ENCODE data around the gene GCG. TPM values are rescaled to one million over a fixed set of nuclear protein-coding genes. Genes with fewer than 3 reads are reported as not detected.

The GCG gene
- total RNA-seq, 1 experiment from 2014 or later = not detected

DNA sequence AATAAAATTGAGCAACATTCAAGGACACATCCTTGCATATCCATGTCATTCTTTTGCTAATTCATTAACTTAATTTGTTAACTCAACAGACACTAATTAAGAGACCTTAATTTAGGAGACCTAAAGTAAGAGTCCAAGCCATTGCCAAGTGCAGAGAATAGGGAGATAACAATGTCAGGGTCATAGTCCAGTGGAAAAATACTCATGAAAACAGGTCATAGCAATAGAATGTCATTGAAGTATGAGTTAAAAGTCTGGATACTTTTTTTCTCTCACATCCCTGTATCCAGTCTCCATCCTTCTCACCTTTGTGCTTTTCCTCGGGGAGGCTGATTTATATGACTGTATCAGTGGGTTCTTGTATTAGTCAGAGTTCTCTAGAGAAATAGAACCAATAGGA lies 51.5 kb downstream of the GCG start:
- Mint-ChIP-seq H3K27me3 (ENCODE audit: insufficient read depth, unreplicated experiment) (no peaks in the 10 kb centered on the region), H3K4me1 (ENCODE audit: insufficient read depth, unreplicated experiment) (peaks cover 6% of the 10 kb centered on the region), H3K27ac (ENCODE audit: low read depth, unreplicated experiment) (no peak overlapping the region), H3K36me3 (ENCODE audit: insufficient read depth, unreplicated experiment) (no peaks in the 10 kb centered on the region), H3K9me3 (ENCODE audit: unreplicated experiment) (no peaks in the 10 kb centered on the region), H3K4me3 (ENCODE audit: unreplicated experiment) (no peak overlapping the region)
- CTCF ChIA-PET = interaction anchor here (0.7 kb wide), 1 partner anchor 200 kb away, joined by 3 read pairs; no protein-coding TSS in a partner anchor
- TF ChIP-seq, protein P1, sequence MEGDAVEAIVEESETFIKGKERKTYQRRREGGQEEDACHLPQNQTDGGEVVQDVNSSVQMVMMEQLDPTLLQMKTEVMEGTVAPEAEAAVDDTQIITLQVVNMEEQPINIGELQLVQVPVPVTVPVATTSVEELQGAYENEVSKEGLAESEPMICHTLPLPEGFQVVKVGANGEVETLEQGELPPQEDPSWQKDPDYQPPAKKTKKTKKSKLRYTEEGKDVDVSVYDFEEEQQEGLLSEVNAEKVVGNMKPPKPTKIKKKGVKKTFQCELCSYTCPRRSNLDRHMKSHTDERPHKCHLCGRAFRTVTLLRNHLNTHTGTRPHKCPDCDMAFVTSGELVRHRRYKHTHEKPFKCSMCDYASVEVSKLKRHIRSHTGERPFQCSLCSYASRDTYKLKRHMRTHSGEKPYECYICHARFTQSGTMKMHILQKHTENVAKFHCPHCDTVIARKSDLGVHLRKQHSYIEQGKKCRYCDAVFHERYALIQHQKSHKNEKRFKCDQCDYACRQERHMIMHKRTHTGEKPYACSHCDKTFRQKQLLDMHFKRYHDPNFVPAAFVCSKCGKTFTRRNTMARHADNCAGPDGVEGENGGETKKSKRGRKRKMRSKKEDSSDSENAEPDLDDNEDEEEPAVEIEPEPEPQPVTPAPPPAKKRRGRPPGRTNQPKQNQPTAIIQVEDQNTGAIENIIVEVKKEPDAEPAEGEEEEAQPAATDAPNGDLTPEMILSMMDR (IDR thresholded peaks at IDR 0.05; ENCODE audit: unreplicated experiment) = no peak
- no peak for DNase-seq (ENCODE audit: unreplicated experiment)
- intact Hi-C loops (cut with micrococcal nuclease) = no loop called here
- no TSS peak for BruUV-seq (replicated peaks)
- POLR2A ChIA-PET = interaction anchor here (1.0 to 1.8 kb wide), 2 partner anchors 9 to 67 kb away, joined by 3 to 7 read pairs; no protein-coding TSS in a partner anchor

GRCh38 chr2:162099836-162100235 lies 52.2 kb downstream of the GCG start:
- Mint-ChIP-seq H3K27ac (ENCODE audit: low read depth, unreplicated experiment) (no peak overlapping the region), H3K27me3 (ENCODE audit: insufficient read depth, unreplicated experiment) (no peaks in the 10 kb centered on the region), H3K9me3 (ENCODE audit: unreplicated experiment) (no peaks in the 10 kb centered on the region), H3K4me1 (ENCODE audit: insufficient read depth, unreplicated experiment) (peaks cover 6% of the 10 kb centered on the region), H3K4me3 (ENCODE audit: unreplicated experiment) (no peak overlapping the region), H3K36me3 (ENCODE audit: insufficient read depth, unreplicated experiment) (no peaks in the 10 kb centered on the region)
- no peak for DNase-seq (ENCODE audit: unreplicated experiment)
- TF ChIP-seq, protein P1 (IDR thresholded peaks at IDR 0.05; ENCODE audit: unreplicated experiment) = no peak
- no TSS peak for BruUV-seq (replicated peaks)
- intact Hi-C loops (cut with micrococcal nuclease) = no loop called here
- ChIA-PET POLR2A (interaction anchor here (1.8 kb wide), 1 partner anchor 9 kb away, joined by 7 read pairs; no protein-coding TSS in a partner anchor), CTCF (interaction anchor here (1.0 to 1.5 kb wide), 2 partner anchors 18 to 25 kb away, joined by 4 to 5 read pairs; no protein-coding TSS in a partner anchor)

Other genes starting within 250 kb of the GCG start
- gene DPP4, start 78.0 kb downstream of the GCG start, total RNA-seq (2022) = not detected in 2 replicates
- gene FAP, start 91.2 kb upstream of the GCG start, total RNA-seq (2022) = 8.7 and 12.1 TPM in 2 replicates
- gene IFIH1, start 166.4 kb upstream of the GCG start, total RNA-seq (2022) = 4.5 and 7.2 TPM in 2 replicates
- 0.77 and 1.9 TPM in 2 replicates for gene GCA, start 191.9 kb upstream of the GCG start, total RNA-seq (2022)

Measured in MCF 10A (cell line).